NCI-H69 (cell line): ENCODE data around the gene KLHL7.
"Not testable (repeated sequence)": the region's sequence is repeated elsewhere in the genome, so short reads cannot be mapped to it uniquely, and the experiment has no call there.

Experiments
- DNase-seq: peaks from one replicate; lab custom pipeline; 2025; lab: John Stamatoyannopoulos, UW

KLHL7 gene

DNA sequence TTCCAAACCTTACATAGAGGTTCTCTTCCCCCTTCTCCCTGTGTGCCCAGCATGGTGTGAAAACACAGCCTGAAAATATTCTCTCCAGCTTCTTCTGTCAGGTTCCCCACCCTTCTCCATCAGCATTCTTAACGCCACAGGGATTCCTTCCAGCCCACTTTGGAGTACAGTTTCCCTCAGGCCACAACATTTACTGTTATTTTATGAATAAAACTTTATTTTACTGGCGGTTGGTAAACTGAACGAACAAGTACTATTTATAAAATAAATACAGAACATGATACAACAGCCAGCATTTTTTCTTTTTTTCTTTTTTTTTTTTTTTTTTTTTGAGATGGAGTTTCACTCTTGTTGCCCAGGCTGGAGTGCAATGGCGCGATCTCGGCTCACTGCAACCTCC lies 109.4 kb downstream of the KLHL7 start:
- DNase-seq: no peak

DNA sequence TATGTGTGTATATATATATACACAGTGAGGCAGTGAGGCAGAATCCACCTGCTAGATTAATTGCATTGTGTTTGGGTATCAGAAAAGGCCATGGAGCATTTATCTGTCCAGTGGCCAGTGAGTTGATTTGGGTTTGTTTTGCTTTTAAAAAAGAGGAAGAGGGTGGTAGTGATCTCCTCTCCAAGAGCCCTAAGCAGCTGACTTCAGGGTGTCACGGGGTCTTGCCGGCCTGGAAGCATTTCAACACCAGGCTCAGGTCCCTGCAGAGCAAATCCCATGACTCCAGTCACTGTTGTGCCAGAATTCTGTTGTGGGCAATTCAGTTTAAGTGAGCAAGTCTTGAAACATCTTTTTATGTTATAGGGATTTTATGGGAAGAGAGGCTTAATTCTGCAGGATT lies 110.4 kb downstream of the KLHL7 start:
- DNase-seq: no peak

DNA sequence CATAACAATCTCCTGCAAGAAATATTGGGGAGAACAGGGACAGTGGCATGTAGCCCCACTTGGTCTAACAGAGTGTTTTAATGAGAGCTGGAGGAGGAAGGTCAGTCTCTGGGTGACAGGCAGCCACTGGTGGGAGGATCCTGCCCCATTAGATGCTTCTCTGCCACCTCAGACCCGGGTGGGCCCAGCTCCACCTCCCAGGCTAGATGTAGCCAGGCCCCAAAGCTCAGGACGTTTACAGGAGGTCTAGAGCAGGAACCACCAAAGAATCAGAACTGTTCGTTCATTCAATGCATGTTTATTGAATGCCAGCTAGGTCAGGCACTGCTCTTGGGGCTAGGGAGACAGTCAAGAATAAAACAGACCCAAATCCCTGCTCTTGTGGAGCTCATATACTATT lies 112.6 kb downstream of the KLHL7 start:
- no peak for DNase-seq

DNA sequence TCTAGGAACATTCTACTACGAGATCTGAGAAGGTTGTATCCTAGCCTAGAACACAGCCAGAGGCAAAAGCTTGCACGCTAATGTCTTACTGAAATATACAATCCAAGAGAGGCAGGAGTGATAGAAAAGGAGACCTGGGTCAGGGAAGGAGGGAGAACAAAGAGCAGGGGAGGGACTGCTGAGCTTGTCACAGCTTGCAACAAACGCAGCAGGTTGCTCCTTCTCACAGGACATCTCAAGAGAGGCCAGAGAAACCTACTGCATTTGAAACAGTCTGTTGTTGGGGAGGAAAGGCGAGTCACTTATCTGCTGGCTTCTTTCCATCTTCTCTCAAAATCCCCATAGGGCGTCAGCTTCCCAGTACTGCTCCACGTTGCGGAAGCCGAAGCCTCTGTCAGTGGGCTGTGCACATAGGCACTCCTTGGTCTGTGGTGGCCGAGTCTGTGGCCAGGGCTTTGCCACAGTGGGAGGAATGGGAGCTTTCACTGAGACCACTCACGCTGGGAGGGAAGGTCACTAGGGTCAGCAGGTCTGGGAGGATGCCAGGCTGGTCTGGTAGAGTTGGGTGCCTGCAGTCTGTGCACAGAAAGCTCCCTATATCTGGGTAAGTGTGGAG lies 115.2 kb downstream of the KLHL7 start:
- peak; percentile 76 for DNase-seq

DNA sequence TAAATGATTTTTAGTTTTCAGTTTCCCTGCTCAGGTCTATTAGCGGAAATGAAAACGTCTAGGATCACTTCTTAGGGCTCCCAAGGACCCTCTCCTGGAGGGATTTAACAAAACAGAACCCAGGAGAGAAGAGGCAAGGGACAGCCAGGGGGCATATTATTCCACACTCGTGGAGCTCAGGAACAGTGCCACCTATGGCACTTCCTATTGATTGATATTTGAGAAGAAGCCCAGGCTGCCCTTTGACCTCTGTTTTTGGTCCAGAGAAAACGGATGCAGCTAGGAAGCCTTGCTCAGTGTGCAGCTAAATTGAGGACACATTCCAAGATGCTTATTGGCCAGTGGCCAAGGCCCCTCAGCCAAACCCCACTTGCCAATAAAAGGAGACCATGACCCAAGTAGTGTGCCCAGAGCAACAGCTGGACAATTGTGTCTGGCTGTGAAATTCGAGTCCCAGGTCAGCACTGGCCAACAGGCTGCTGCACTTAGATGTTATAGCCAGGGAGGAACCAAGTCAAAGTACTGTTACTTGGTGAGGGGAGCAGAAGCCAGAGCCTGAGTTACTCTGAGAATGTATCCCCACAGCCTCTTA lies 117.0 kb downstream of the KLHL7 start:
- DNase-seq: peak; percentile 49

DNA sequence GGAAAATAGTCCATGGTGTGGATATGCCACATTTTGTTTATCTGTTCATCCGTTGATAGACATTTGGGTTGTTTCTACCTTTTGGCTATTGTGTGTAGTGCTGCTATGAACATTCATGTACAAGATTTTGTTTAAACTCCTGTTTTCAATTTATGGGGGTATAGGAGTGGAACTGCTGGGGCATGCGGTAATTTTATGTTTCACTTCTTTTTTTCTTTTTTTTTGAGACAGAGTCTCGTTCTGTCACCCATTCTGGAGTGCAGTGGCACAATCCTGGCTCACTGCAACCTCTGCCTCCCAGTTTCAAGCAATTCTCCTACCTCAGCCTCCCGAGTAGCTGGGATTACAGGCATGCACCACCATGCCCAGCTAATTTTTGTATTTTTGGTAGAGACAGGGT lies 118.8 kb downstream of the KLHL7 start:
- DNase-seq: not testable (repeated sequence)

DNA sequence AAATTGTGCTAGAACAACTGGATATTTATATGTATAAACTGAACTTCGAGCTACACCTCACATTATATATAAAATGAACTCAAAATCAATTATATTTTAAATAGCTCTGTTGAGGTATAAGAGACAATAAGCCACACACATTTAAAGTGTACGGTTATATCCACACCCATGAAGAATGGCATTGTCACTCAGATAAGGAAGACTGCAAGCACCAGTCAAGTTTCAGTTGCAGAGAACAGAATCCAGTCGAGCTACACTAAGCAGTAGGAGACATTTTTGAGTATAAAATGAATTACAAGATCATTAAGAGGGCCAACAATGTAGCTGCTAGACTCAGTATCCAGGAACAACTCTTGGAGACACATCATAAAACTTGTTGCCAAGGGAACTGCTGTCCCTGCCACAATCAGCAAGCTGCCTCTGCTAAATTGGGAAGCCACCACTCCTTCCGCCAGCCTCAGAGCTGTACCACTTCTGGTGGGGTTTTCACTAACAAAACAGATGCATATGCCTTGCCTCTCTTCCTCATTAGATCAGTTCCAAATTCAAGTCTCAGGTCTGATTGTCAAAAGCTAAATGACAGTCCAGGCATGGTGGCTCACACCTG lies 121.4 kb downstream of the KLHL7 start:
- DNase-seq: no peak
